ENCODE measurements around the gene GPR68. TPM values are rescaled to one million over a fixed set of nuclear protein-coding genes. Genes with fewer than 3 reads are reported as not detected.

GPR68 gene
- total and polyA plus RNA-seq, 4 experiments from 2014 or later = 3.0 to 10.8 (median 9.5) TPM

DNA sequence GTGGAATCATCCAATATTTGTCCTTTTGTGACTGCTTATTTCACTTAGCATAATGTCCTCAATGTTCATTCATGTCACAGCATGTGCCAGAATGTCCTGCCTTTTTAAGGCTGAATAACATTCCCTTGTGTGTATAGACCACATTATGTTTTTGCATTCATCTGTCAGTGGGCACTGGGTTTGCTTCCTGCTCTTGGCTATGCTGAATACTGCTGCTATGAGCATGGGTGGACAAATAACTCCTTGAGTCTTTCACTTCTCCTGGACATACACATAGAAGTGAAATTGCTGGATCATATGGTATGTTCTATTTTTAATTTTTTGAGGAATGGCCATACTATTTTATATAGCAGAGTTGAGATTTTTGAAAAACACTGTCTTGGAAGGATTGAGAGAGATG is 46.9 kb downstream of the GPR68 start:
- ChIA-PET POLR2A (ENCODE audit: partially characterized antibody) (no interaction called here), CTCF (ENCODE audit: partially characterized antibody) (no interaction called here)
- peaks cover 24% of the 10 kb centered on the region for H3K36me3 ChIP-seq (ENCODE audit: insufficient read depth, low read length)
- no peak overlapping the region for H3K4me3 Mint-ChIP-seq
- DNase-seq = no peak
- H3K27me3 Mint-ChIP-seq = no peaks in the 10 kb centered on the region
- peak overlapping the region in 1 of 7 donors; percentile 48 for H3K27ac Mint-ChIP-seq
- H3K27ac ChIP-seq (ENCODE audit: low read depth, low read length) = no peak overlapping the region
- no peaks in the 10 kb centered on the region for H3K9me3 ChIP-seq (ENCODE audit: control insufficient read depth in 1 of 2, low read length in 2 of 2)
- peaks cover 25 to 44% (median 34%) of the 10 kb centered on the region in 4 donors for H3K4me1 Mint-ChIP-seq
- no peak overlapping the region for H3K4me3 ChIP-seq (ENCODE audit: low read length in 2 of 2)
- no peaks in the 10 kb centered on the region for H3K27me3 ChIP-seq (ENCODE audit: insufficient read depth, low read length)
- H3K4me1 ChIP-seq (ENCODE audit: insufficient read depth, low read length) = peaks cover 22% of the 10 kb centered on the region
- peaks cover 51 to 58% of the 10 kb centered on the region in 2 donors for H3K36me3 Mint-ChIP-seq
- intact Hi-C loops (cut with micrococcal nuclease) = no loop called here
- peaks cover 0 to 2% (median 0%) of the 10 kb centered on the region in 8 donors for H3K9me3 Mint-ChIP-seq

DNA sequence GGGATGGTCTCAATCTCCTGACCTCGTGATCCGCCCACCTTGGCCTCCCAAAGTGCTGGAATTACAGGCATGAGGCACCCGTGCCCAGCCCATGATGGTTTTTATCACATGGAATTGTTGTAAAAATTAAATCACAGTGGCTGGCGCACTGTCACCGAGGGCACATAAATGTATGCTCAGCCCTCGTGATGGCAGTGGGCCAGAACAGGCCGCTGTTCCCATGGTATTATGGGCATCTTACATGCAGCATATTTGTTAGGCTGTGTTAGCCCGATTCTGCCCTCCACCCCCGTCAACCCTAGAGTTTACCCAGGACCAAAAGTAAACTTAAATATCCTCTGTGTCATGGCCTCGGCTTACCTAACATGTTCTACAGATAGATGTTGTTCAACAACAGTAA is 48.6 kb downstream of the GPR68 start:
- Mint-ChIP-seq H3K36me3 (peaks cover 59 to 70% of the 10 kb centered on the region in 2 donors), H3K27ac (no peak overlapping the region), H3K27me3 (no peaks in the 10 kb centered on the region), H3K9me3 (peaks cover 0 to 2% (median 0%) of the 10 kb centered on the region in 8 donors), H3K4me3 (no peak overlapping the region), H3K4me1 (peaks cover 21 to 35% (median 33%) of the 10 kb centered on the region in 4 donors)
- ChIA-PET CTCF (ENCODE audit: partially characterized antibody) (interaction anchor here (1.2 kb wide), 1 partner anchor 51 kb away, joined by 3 read pairs; no protein-coding TSS in a partner anchor), POLR2A (ENCODE audit: partially characterized antibody) (no interaction called here)
- Histone ChIP-seq H3K27me3 (ENCODE audit: insufficient read depth, low read length) (no peaks in the 10 kb centered on the region), H3K27ac (ENCODE audit: low read depth, low read length) (no peak overlapping the region), H3K9me3 (ENCODE audit: control insufficient read depth in 1 of 2, low read length in 2 of 2) (no peaks in the 10 kb centered on the region), H3K4me1 (ENCODE audit: insufficient read depth, low read length) (peaks cover 14% of the 10 kb centered on the region), H3K4me3 (ENCODE audit: low read length in 2 of 2) (no peak overlapping the region), H3K36me3 (ENCODE audit: insufficient read depth, low read length) (peaks cover 37% of the 10 kb centered on the region)
- no peak for DNase-seq
- intact Hi-C loops (cut with micrococcal nuclease) = no loop called here

DNA sequence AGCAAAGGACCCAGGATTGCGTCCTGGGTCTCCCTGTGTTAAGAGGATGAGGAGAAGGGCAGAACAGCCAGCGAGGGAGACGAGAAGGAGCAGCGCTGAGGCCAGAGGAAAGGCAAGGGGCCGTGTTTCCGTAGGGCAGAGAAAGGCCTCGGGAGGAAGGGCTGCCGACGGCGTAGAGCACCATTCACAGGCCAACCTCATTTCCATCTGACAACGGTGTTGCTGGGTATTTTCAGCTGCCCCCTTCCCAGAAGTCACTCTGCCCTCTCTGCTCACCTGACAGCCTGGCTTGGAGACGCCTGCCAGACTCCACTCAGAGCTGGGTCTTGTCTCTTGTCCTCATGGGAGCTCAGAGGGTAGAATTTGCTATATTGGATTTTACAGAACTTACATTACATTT is 51.4 kb downstream of the GPR68 start:
- intact Hi-C loops (cut with micrococcal nuclease) = loop anchor here (5.0 kb wide), 2 partner anchors 34 to 54 kb away; no protein-coding TSS in a partner anchor
- Mint-ChIP-seq H3K27ac (peak overlapping the region in 4 of 7 donors; percentile 3 to 44 (median 40)), H3K4me1 (peaks cover 18 to 31% (median 25%) of the 10 kb centered on the region in 4 donors), H3K27me3 (no peaks in the 10 kb centered on the region), H3K4me3 (peak overlapping the region in 1 of 8 donors; percentile 55), H3K9me3 (peaks cover 0 to 2% (median 0%) of the 10 kb centered on the region in 8 donors), H3K36me3 (peaks cover 57 to 68% of the 10 kb centered on the region in 2 donors)
- H3K4me1 ChIP-seq (ENCODE audit: insufficient read depth, low read length) = peaks cover 14% of the 10 kb centered on the region
- no peak overlapping the region for H3K4me3 ChIP-seq (ENCODE audit: low read length in 2 of 2)
- POLR2A ChIA-PET (ENCODE audit: partially characterized antibody) = interaction anchor here (0.9 to 2.6 kb wide), 9 partner anchors 9 to 290 kb away, joined by 3 to 34 read pairs (median 5); partner anchors contain the start of genes GPR68 and RPS6KA5
- H3K27ac ChIP-seq (ENCODE audit: low read depth, low read length) = no peak overlapping the region
- CTCF ChIA-PET (ENCODE audit: partially characterized antibody) = interaction anchor here (0.7 to 3.0 kb wide), 7 partner anchors 10 to 862 kb away, joined by 3 to 32 read pairs (median 5); no protein-coding TSS in a partner anchor
- no peak for DNase-seq
- H3K36me3 ChIP-seq (ENCODE audit: insufficient read depth, low read length) = peaks cover 49% of the 10 kb centered on the region
- H3K9me3 ChIP-seq (ENCODE audit: control insufficient read depth in 1 of 2, low read length in 2 of 2) = no peaks in the 10 kb centered on the region
- H3K27me3 ChIP-seq (ENCODE audit: insufficient read depth, low read length) = no peaks in the 10 kb centered on the region

DNA sequence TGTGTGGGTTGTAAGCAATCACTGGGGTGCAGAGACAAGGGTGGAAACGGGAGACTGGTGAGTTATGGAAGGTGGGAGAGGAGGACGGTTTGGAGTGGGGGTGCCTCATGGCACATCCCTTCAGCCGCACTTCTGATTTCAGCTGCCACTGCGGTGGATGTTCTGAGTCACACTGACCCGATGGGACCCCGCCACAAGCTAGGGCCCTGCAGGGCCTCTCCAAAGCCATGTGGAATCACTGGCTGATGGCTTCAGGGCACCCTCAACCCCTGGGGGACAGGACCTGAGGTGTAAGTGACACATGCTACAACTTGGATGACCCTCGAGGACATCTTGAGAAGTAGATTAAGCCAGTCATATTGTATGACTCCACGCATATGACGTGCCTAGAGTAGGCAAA is 53.7 kb downstream of the GPR68 start:
- no peak overlapping the region for H3K27ac ChIP-seq (ENCODE audit: low read depth, low read length)
- H3K4me1 Mint-ChIP-seq = peaks cover 15 to 31% (median 23%) of the 10 kb centered on the region in 4 donors
- intact Hi-C loops (cut with micrococcal nuclease) = loop anchor here (5.0 kb wide), 2 partner anchors 36 to 56 kb away; no protein-coding TSS in a partner anchor
- CTCF ChIA-PET (ENCODE audit: partially characterized antibody) = no interaction called here
- H3K4me3 ChIP-seq (ENCODE audit: low read length in 2 of 2) = no peak overlapping the region
- H3K27me3 Mint-ChIP-seq = no peaks in the 10 kb centered on the region
- peaks cover 14% of the 10 kb centered on the region for H3K4me1 ChIP-seq (ENCODE audit: insufficient read depth, low read length)
- H3K4me3 Mint-ChIP-seq = no peak overlapping the region
- no peaks in the 10 kb centered on the region for H3K27me3 ChIP-seq (ENCODE audit: insufficient read depth, low read length)
- H3K9me3 ChIP-seq (ENCODE audit: control insufficient read depth in 1 of 2, low read length in 2 of 2) = no peaks in the 10 kb centered on the region
- H3K27ac Mint-ChIP-seq = peak overlapping the region in 3 of 7 donors; percentile 77 to 91 (median 77)
- peaks cover 49% of the 10 kb centered on the region for H3K36me3 ChIP-seq (ENCODE audit: insufficient read depth, low read length)
- POLR2A ChIA-PET (ENCODE audit: partially characterized antibody) = no interaction called here
- H3K36me3 Mint-ChIP-seq = peaks cover 53 to 72% of the 10 kb centered on the region in 2 donors
- H3K9me3 Mint-ChIP-seq = peaks cover 0 to 2% (median 0%) of the 10 kb centered on the region in 8 donors
- DNase-seq = no peak

DNA sequence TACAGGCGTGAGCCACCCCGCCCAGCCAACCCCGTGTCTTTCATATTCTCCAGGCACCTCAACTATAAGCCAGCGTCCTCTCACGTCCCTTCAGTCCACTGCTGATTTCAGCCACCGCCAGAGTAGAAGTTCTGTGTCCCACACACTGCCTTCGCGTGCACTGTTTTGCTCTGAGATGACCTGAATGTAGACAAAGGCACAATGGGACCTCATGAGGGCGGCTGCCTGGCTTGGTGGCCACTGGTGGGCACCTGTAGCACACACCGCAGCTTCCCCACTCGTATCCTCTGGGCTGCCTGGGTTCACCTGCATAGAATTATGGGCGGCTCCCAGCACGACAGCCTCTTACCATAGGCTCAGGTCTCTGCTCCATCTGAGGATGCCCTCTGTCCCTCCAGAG is 57.2 kb downstream of the GPR68 start:
- Histone ChIP-seq H3K4me1 (ENCODE audit: insufficient read depth, low read length) (no peaks in the 10 kb centered on the region), H3K4me3 (ENCODE audit: low read length in 2 of 2) (no peak overlapping the region), H3K36me3 (ENCODE audit: insufficient read depth, low read length) (peaks cover 63% of the 10 kb centered on the region), H3K27me3 (ENCODE audit: insufficient read depth, low read length) (no peaks in the 10 kb centered on the region), H3K27ac (ENCODE audit: low read depth, low read length) (no peak overlapping the region), H3K9me3 (ENCODE audit: control insufficient read depth in 1 of 2, low read length in 2 of 2) (no peaks in the 10 kb centered on the region)
- no peaks in the 10 kb centered on the region for H3K9me3 Mint-ChIP-seq
- DNase-seq = no peak
- peak overlapping the region in 1 of 7 donors; percentile 35 for H3K27ac Mint-ChIP-seq
- H3K4me1 Mint-ChIP-seq = peaks cover 0 to 9% (median 4%) of the 10 kb centered on the region in 4 donors
- POLR2A ChIA-PET (ENCODE audit: partially characterized antibody) = no interaction called here
- no peaks in the 10 kb centered on the region for H3K27me3 Mint-ChIP-seq
- H3K36me3 Mint-ChIP-seq = peaks cover 60 to 67% of the 10 kb centered on the region in 2 donors
- intact Hi-C loops (cut with micrococcal nuclease) = no loop called here
- CTCF ChIA-PET (ENCODE audit: partially characterized antibody) = interaction anchor here (2.8 kb wide), 1 partner anchor 10 kb away, joined by 11 read pairs; no protein-coding TSS in a partner anchor
- no peak overlapping the region for H3K4me3 Mint-ChIP-seq

DNA sequence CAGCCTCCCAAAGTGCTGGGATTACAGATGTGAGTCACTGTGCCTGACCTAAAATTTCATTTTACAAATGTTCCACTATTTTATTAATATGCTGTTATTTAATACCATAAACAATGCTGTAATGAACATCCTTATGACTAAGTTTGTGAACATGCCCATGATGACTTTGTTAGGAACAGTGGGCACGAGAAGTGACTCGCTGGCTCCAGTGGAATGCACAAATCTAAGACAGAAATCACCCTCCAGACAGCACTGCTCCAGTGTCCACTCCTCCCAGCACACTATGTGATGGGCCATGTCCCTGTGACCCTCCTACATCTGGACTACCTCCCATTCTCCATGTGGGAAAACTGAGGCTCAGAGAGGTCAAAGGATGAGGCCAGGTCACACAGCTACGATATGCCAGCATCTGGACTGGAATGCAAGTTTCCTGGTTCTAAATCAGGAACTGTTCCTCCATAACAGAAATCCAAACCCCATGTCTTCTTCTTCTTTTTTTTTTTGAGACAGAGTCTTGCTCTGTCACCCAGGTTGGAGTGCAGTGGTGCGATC is 57.9 kb downstream of the GPR68 start:
- intact Hi-C loops (cut with micrococcal nuclease) = no loop called here
- CTCF ChIA-PET (ENCODE audit: partially characterized antibody) = interaction anchor here (1.3 to 3.2 kb wide), 4 partner anchors 9 to 100 kb away, joined by 3 to 17 read pairs (median 8); no protein-coding TSS in a partner anchor

DNA sequence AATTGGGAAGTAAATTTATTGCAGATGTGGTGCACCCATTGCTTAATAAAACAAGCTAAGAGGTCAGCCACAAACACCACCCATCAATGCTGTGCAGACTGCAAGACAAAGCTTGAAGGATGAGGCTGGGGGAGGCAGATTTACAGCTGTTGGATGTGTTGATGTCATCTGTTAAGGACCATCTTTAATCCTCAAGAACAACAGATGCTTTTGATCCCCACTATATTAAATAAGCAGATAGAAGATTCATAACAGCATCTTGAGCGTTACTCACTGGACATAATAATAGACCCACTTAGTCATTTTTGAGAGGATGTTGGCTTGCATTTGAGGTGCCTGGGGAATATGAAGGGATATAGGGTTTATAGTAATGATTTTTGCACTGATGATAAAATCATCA is 58.8 kb downstream of the GPR68 start:
- Mint-ChIP-seq H3K27me3 (no peaks in the 10 kb centered on the region), H3K4me3 (no peak overlapping the region), H3K27ac (peak overlapping the region in 1 of 7 donors; percentile 27), H3K36me3 (peaks cover 57 to 58% of the 10 kb centered on the region in 2 donors), H3K9me3 (no peaks in the 10 kb centered on the region), H3K4me1 (peaks cover 0 to 5% (median under 1%) of the 10 kb centered on the region in 4 donors)
- Histone ChIP-seq H3K4me1 (ENCODE audit: insufficient read depth, low read length) (no peaks in the 10 kb centered on the region), H3K4me3 (ENCODE audit: low read length in 2 of 2) (no peak overlapping the region), H3K36me3 (ENCODE audit: insufficient read depth, low read length) (peaks cover 56% of the 10 kb centered on the region), H3K27me3 (ENCODE audit: insufficient read depth, low read length) (no peaks in the 10 kb centered on the region), H3K27ac (ENCODE audit: low read depth, low read length) (no peak overlapping the region), H3K9me3 (ENCODE audit: control insufficient read depth in 1 of 2, low read length in 2 of 2) (no peaks in the 10 kb centered on the region)
- DNase-seq = no peak
- POLR2A ChIA-PET (ENCODE audit: partially characterized antibody) = interaction anchor here (0.6 to 1.5 kb wide), 2 partner anchors 43 to 76 kb away, joined by 3 to 4 read pairs; no protein-coding TSS in a partner anchor
- intact Hi-C loops (cut with micrococcal nuclease) = no loop called here
- CTCF ChIA-PET (ENCODE audit: partially characterized antibody) = interaction anchor here (1.0 to 3.2 kb wide), 6 partner anchors 8 to 101 kb away, joined by 3 to 17 read pairs (median 4); no protein-coding TSS in a partner anchor

More for the DNA sequence above, 57.9 kb downstream of the GPR68 start:
- no peak overlapping the region for H3K4me3 ChIP-seq (ENCODE audit: low read length in 2 of 2)
- peaks cover 60 to 61% of the 10 kb centered on the region in 2 donors for H3K36me3 Mint-ChIP-seq
- no peak overlapping the region for H3K27ac ChIP-seq (ENCODE audit: low read depth, low read length)
- H3K27ac Mint-ChIP-seq = no peak overlapping the region
- no peaks in the 10 kb centered on the region for H3K9me3 Mint-ChIP-seq
- peaks cover 57% of the 10 kb centered on the region for H3K36me3 ChIP-seq (ENCODE audit: insufficient read depth, low read length)
- no peak overlapping the region for H3K4me3 Mint-ChIP-seq
- no peaks in the 10 kb centered on the region for H3K27me3 Mint-ChIP-seq
- H3K4me1 Mint-ChIP-seq = peaks cover 0 to 9% (median 2%) of the 10 kb centered on the region in 4 donors
- no peaks in the 10 kb centered on the region for H3K4me1 ChIP-seq (ENCODE audit: insufficient read depth, low read length)
- no peaks in the 10 kb centered on the region for H3K9me3 ChIP-seq (ENCODE audit: control insufficient read depth in 1 of 2, low read length in 2 of 2)
- POLR2A ChIA-PET (ENCODE audit: partially characterized antibody) = no interaction called here
- H3K27me3 ChIP-seq (ENCODE audit: insufficient read depth, low read length) = no peaks in the 10 kb centered on the region
- no peak for DNase-seq
